Activated gamma-delta T cell (primary cell): ENCODE results near the gene CRPPA.
"Not testable (repeated sequence)": the region's sequence is repeated elsewhere in the genome, so short reads cannot be mapped to it uniquely, and the experiment has no call there.

Source experiments
- DNase-seq: peaks from one replicate; lab custom pipeline; 2025; lab: John Stamatoyannopoulos, UW

CRPPA gene

GRCh38 chr7:16397501-16398145, 23.7 kb downstream of the CRPPA start:
- no peak for DNase-seq

GRCh38 chr7:16396766-16397500, 24.4 kb downstream of the CRPPA start:
- no peak for DNase-seq

DNA sequence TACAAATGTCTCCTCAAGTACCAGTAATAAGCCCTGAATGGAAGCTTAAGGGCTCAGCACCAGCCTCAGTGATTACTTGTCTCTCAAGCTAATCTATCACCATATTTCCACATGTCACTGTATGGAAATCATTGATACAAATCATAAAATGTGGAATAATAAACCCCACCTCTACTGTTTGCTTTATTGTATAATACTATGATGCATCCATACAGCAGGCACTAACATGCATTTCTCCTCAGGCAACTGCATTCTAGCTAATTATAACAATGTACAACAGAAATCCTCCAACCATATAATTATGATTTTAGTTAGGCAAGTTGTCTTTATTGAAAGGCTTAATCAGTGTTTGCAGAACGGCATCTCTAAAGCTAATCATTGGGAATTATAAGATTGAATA, 26.2 kb downstream of the CRPPA start:
- DNase-seq = no peak

- DNase-seq = no peak
These were observed 27.4 kb downstream of the CRPPA start for GRCh38 chr7:16393862-16394422.

DNA sequence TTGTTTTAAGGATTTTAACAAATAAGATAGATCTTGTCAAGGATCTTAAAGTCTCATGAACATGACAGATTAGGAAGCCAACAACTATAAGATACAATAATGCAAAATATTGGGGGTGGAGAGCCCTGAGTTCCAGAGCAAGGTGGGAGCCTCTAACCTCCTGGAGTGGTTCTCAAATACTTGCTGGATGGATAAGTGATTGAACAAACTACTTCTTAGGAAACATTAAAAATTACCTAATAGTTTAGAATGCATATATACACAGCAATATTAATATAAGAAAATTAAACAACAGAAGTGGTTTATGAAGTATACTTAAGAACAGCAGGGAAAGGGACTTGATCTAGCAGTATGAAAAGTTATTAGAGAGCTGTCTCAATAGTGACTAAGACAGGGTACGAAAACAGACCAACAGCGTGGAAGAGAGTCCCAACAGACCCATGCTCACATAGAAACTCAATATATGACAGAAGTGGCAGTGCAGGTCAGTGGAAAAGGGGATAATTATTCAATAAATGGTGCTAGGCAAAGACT, 28.3 kb downstream of the CRPPA start:
- DNase-seq = no peak

GRCh38 chr7:16383786-16384185, 37.6 kb downstream of the CRPPA start:
- DNase-seq = not testable (repeated sequence)

DNA sequence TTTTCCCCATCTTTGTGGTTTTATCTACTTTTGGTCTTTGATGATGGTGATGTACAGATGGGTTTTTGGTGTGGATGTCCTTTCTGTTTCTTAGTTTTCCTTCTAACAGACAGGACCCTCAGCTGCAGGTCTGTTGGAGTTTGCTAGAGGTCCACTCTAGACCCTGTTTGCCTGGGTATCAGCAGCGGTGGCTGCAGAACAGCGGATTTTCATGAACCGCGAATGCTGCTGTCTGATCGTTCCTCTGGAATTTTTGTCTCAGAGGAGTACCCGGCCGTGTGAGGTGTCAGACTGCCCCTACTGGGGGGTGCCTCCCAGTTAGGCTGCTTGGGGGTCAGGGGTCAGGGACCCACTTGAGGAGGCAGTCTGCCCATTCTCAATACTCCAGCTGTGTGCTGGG, 38.2 kb downstream of the CRPPA start:
- DNase-seq = not testable (repeated sequence)
